ENCODE results near the gene CSNK2B.

CSNK2B gene

GRCh38 chr6:31622684-31623091 is 43.2 kb upstream of the CSNK2B start:
- TF ChIP-seq CTCF (IDR thresholded peaks at IDR 0.05; ENCODE audit: extremely low read depth, missing control alignments) = no peak
- no peak for DNase-seq (ENCODE audit: low spot score)

GRCh38 chr6:31624070-31624469 is 41.8 kb upstream of the CSNK2B start:
- DNase-seq (ENCODE audit: low spot score) = no peak
- no peak for TF ChIP-seq CTCF (IDR thresholded peaks at IDR 0.05; ENCODE audit: extremely low read depth, missing control alignments)

GRCh38 chr6:31626952-31627351 is 38.9 kb upstream of the CSNK2B start:
- DNase-seq (ENCODE audit: low spot score) = no peak
- no peak for TF ChIP-seq CTCF (IDR thresholded peaks at IDR 0.05; ENCODE audit: extremely low read depth, missing control alignments)

GRCh38 chr6:31627690-31628287 is 38.1 kb upstream of the CSNK2B start:
- no peak for DNase-seq (ENCODE audit: low spot score)
- TF ChIP-seq CTCF (IDR thresholded peaks at IDR 0.05; ENCODE audit: extremely low read depth, missing control alignments) = no peak

- no peak for TF ChIP-seq CTCF (IDR thresholded peaks at IDR 0.05; ENCODE audit: extremely low read depth, missing control alignments)
- DNase-seq (ENCODE audit: low spot score) = no peak
Measured at GRCh38 chr6:31629014-31629413, 36.9 kb upstream of the CSNK2B start.

- TF ChIP-seq CTCF (IDR thresholded peaks at IDR 0.05; ENCODE audit: extremely low read depth, missing control alignments) = no peak
- DNase-seq (ENCODE audit: low spot score) = no peak
Measured at GRCh38 chr6:31630177-31630934, 35.5 kb upstream of the CSNK2B start.

GRCh38 chr6:31631209-31631608 is 34.7 kb upstream of the CSNK2B start:
- no peak for DNase-seq (ENCODE audit: low spot score)
- no peak for TF ChIP-seq CTCF (IDR thresholded peaks at IDR 0.05; ENCODE audit: extremely low read depth, missing control alignments)
